H1 (cell line): Measurements from ENCODE around the gene PRKN. TPM values are rescaled to one million over a fixed set of nuclear protein-coding genes. Genes with fewer than 3 reads are reported as not detected.

Experiments used
- CTCF ChIA-PET: fragments of 300-600 bp; sonication (Branson Sonifier 250); formaldehyde crosslinking; loops from one replicate; lab custom pipeline; 2021; ENCODE audit not compliant: partially characterized antibody; lab: Charles Lee
- POLR2A ChIA-PET: fragments of 300-600 bp; sonication (Branson Sonifier 250); formaldehyde crosslinking; loops from one replicate; lab custom pipeline; 2021; ENCODE audit warnings: inconsistent platforms; ENCODE audit not compliant: partially characterized antibody; lab: Charles Lee
- DNase-seq, 2 experiments: peaks; one replicate each; pipeline versions ENCODE4 v3.0.0 to v3.0.0-alpha.2; 2010 to 2022; ENCODE audit warnings: low spot score in 2 of 2, low read depth in 1 of 2, mixed read lengths in 1 of 2
- FAIRE-seq: peaks from 2 replicates; lab custom pipeline; 2011; peaks lifted over from hg19 to GRCh38; lab: Jason Lieb, UNC
- H2AFZ ChIP-seq: 2 replicates; pipeline ENCODE4 v1.8.1; 2012; ENCODE audit warnings: low read length, inconsistent platforms
- H2AK5ac ChIP-seq: 2 replicates; pipeline ENCODE4 v1.6.1; 2013; ENCODE audit warnings: low read depth, low read length
- H2BK120ac ChIP-seq: replicated peaks from 2 replicates; pipeline ENCODE3; 2013; ENCODE audit warnings: low read depth, low read length, inconsistent platforms
- H2BK12ac ChIP-seq: 2 replicates; pipeline ENCODE4 v1.6.1; 2013; ENCODE audit warnings: low read depth, low read length
- H2BK15ac ChIP-seq: 2 replicates; pipeline ENCODE4 v1.6.1; 2013; ENCODE audit warnings: low read length
- H2BK20ac ChIP-seq: 2 replicates; pipeline ENCODE4 v1.6.1; 2013; ENCODE audit warnings: low read length
- H2BK5ac ChIP-seq: 2 replicates; pipeline ENCODE4 v1.6.1; 2013; ENCODE audit warnings: low read depth, low read length
- H3K14ac ChIP-seq: 2 replicates; pipeline ENCODE4 v1.6.1; 2013; ENCODE audit warnings: inconsistent platforms; ENCODE audit not compliant: insufficient read length
- H3K18ac ChIP-seq: 2 replicates; pipeline ENCODE4 v1.6.1; 2013; ENCODE audit warnings: low read length; ENCODE audit errors: extremely low read depth
- H3K23ac ChIP-seq: 2 replicates; pipeline ENCODE4 v1.6.1; 2013; ENCODE audit warnings: inconsistent platforms; ENCODE audit not compliant: insufficient read length
- H3K23me2 ChIP-seq: 2 replicates; pipeline ENCODE4 v1.6.1; 2013; ENCODE audit warnings: low read depth, low read length
- H3K27ac ChIP-seq: 2 replicates; pipeline ENCODE4 v1.6.1; 2011; ENCODE audit warnings: low read depth, low read length, inconsistent platforms
- H3K27me3 ChIP-seq, 4 experiments: replicated peaks in 1 of 4; 1 replicate in 1 of 4; 2 replicates in 3 of 4; pipeline versions ENCODE4 v1.6.1 to v1.8.1; 2011 to 2013; ENCODE audit warnings: low read length in 3 of 4, mild to moderate bottlenecking in 3 of 4, inconsistent platforms in 2 of 4, mixed read lengths in 2 of 4, moderate library complexity in 1 of 4; ENCODE audit not compliant: control insufficient read depth in 3 of 4, insufficient read depth in 3 of 4; ENCODE audit errors: extremely low read depth in 1 of 4
- H3K36me3 ChIP-seq, 4 experiments: 2 replicates each; pipeline versions ENCODE4 v1.6.1 to v1.8.1; 2011 to 2013; ENCODE audit warnings: mild to moderate bottlenecking in 4 of 4, low read length in 3 of 4, moderate library complexity in 2 of 4, control low read depth in 1 of 4, inconsistent platforms in 1 of 4; ENCODE audit not compliant: insufficient read depth in 4 of 4, control insufficient read depth in 2 of 4
- H3K4ac ChIP-seq: replicated peaks from 2 replicates; pipeline ENCODE3; 2013; ENCODE audit warnings: low read length, low read depth, mixed read lengths, inconsistent platforms; ENCODE audit not compliant: insufficient read length
- H3K4me1 ChIP-seq, 4 experiments: replicated peaks in 1 of 4; 1 replicate in 1 of 4; 2 replicates in 3 of 4; pipeline versions ENCODE4 v1.6.1 to v1.8.1; 2011 to 2013; ENCODE audit warnings: low read length in 3 of 4, inconsistent platforms in 2 of 4, mixed read lengths in 1 of 4; ENCODE audit not compliant: insufficient read depth in 4 of 4, control insufficient read depth in 3 of 4
- H3K4me2 ChIP-seq, 2 experiments: 2 replicates each; pipeline versions ENCODE4 v1.6.1 to v1.8.1; 2011 to 2013; ENCODE audit warnings: low read depth in 2 of 2, low read length in 2 of 2, control low read depth in 1 of 2, inconsistent platforms in 1 of 2, mild to moderate bottlenecking in 1 of 2; ENCODE audit not compliant: insufficient read depth in 1 of 2
- H3K4me3 ChIP-seq, 4 experiments: fragments of 200-600, 300-600 bp in 1 of 4; sonication (generic), shearing (Covaris generic), sonication (Bioruptor Twin) in 1 of 4; 2 replicates each; pipeline versions ENCODE4 v1.5.1 to v1.8.1; 2011 to 2016; ENCODE audit warnings: low read length in 4 of 4, low read depth in 3 of 4, control low read depth in 2 of 4, inconsistent platforms in 2 of 4, mild to moderate bottlenecking in 2 of 4, mixed read lengths in 1 of 4, moderate library complexity in 1 of 4; ENCODE audit not compliant: insufficient read depth in 2 of 4; ENCODE audit errors: extremely low read depth in 1 of 4
- H3K56ac ChIP-seq: replicated peaks from 2 replicates; pipeline ENCODE3; 2013; ENCODE audit warnings: low read depth, mild to moderate bottlenecking, mixed read lengths, low read length, inconsistent platforms; ENCODE audit not compliant: insufficient read length
- H3K79me1 ChIP-seq: 2 replicates; pipeline ENCODE4 v1.6.1; 2013; ENCODE audit warnings: low read depth, low read length, control low read depth
- H3K79me2 ChIP-seq, 2 experiments: 2 replicates each; pipeline versions ENCODE4 v1.6.1 to v1.8.1; 2012 to 2013; ENCODE audit warnings: low read length in 2 of 2, mild to moderate bottlenecking in 2 of 2, inconsistent platforms in 1 of 2; ENCODE audit not compliant: insufficient read depth in 2 of 2, control insufficient read depth in 1 of 2
- H3K9ac ChIP-seq, 4 experiments: replicated peaks in 1 of 4; 1 replicate in 1 of 4; 2 replicates in 3 of 4; pipeline versions ENCODE4 v1.6.1 to v1.8.1; 2011 to 2013; ENCODE audit warnings: low read depth in 3 of 4, low read length in 3 of 4, control low read depth in 2 of 4, mild to moderate bottlenecking in 2 of 4, moderate library complexity in 2 of 4, inconsistent platforms in 1 of 4; ENCODE audit errors: extremely low read depth in 1 of 4
- H3K9me3 ChIP-seq, 2 experiments: 2 replicates each; pipeline versions ENCODE4 v1.6.1 to v1.8.1; 2012 to 2013; ENCODE audit warnings: mild to moderate bottlenecking in 2 of 2, moderate library complexity in 2 of 2, control low read depth in 1 of 2, inconsistent platforms in 1 of 2, low read depth in 1 of 2, low read length in 1 of 2, mixed read lengths in 1 of 2; ENCODE audit not compliant: insufficient read depth in 2 of 2
- H4K20me1 ChIP-seq, 2 experiments: replicated peaks in 1 of 2; 2 replicates each; pipeline versions ENCODE3 to v1.8.1; 2011 to 2013; ENCODE audit warnings: inconsistent platforms in 2 of 2, low read length in 2 of 2, mild to moderate bottlenecking in 1 of 2; ENCODE audit not compliant: insufficient read depth in 2 of 2, control insufficient read depth in 1 of 2
- H4K5ac ChIP-seq: 2 replicates; pipeline ENCODE4 v1.6.1; 2013; ENCODE audit warnings: low read length, low read depth, mixed read lengths, inconsistent platforms; ENCODE audit not compliant: insufficient read length
- H4K8ac ChIP-seq: 2 replicates; pipeline ENCODE4 v1.8.0; 2013; ENCODE audit warnings: mild to moderate bottlenecking, moderate library complexity, low read length, inconsistent platforms; ENCODE audit not compliant: insufficient read depth; ENCODE audit errors: extremely low read depth
- H4K91ac ChIP-seq: replicated peaks from 2 replicates; pipeline ENCODE3; 2013; ENCODE audit warnings: low read length, mixed read lengths, inconsistent platforms; ENCODE audit not compliant: insufficient read length
- CTBP2 ChIP-seq: IDR thresholded peaks from 2 replicates; pipeline ENCODE4 v1.7.0; 2011; ENCODE audit warnings: borderline replicate concordance, mild to moderate bottlenecking, moderate library complexity, mixed read lengths, low read length; ENCODE audit not compliant: insufficient read depth, insufficient read length
- HDAC2 ChIP-seq, 2 experiments: fragments of 300-600 bp in 1 of 2; sonication (generic) in 1 of 2; IDR thresholded peaks; 2 replicates each; pipeline ENCODE4 v1.6.1; 2011 to 2012; ENCODE audit warnings: low read depth in 2 of 2, low read length in 2 of 2, mild to moderate bottlenecking in 2 of 2, moderate library complexity in 2 of 2, borderline replicate concordance in 1 of 2, inconsistent platforms in 1 of 2
- POLR2A ChIP-seq, 2 experiments: IDR thresholded peaks; 1 replicate in 1 of 2; 2 replicates in 1 of 2; pipeline ENCODE4 v1.6.1; 2011; ENCODE audit warnings: low read depth in 2 of 2, low read length in 2 of 2, mild to moderate bottlenecking in 2 of 2; ENCODE audit errors: control extremely low read depth in 1 of 2
- RFX5 ChIP-seq: IDR thresholded peaks from 2 replicates; pipeline ENCODE4 v1.6.1; 2011; ENCODE audit warnings: low read depth, low read length, improper control_type of control experiment, borderline replicate concordance
- SP1 ChIP-seq: IDR thresholded peaks from 2 replicates; pipeline ENCODE4 v1.6.1; 2011; ENCODE audit warnings: low read depth, low read length
- TAF7 ChIP-seq: optimal IDR thresholded peaks from 2 replicates; pipeline ENCODE3; 2011; ENCODE audit warnings: low read depth, mild to moderate bottlenecking, inconsistent platforms, low read length, moderate library complexity, borderline replicate concordance
- TCF12 ChIP-seq: IDR thresholded peaks from 2 replicates; pipeline ENCODE4 v1.6.1; 2011; ENCODE audit warnings: low read depth, mild to moderate bottlenecking, low read length
- WGBS, 2 experiments: shearing (Covaris generic) in 1 of 2; methylation state at CpG; one replicate each; pipeline versions ENCODE4 v1.1.6 to v1.1.7; 2013 to 2015; ENCODE audit warnings: low lambda C conversion rate in 2 of 2, mixed read lengths in 2 of 2, inconsistent platforms in 1 of 2, low coverage in 1 of 2, missing lambda C conversion rate in 1 of 2; ENCODE audit not compliant: insufficient replicate concordance in 2 of 2, insufficient coverage in 1 of 2, insufficient read length in 1 of 2; ENCODE audit errors: extremely low coverage in 1 of 2, missing lambda C conversion rate in 1 of 2; 5-methylcytosine and 5-hydroxymethylcytosine counted together
- polyA plus RNA-seq, 7 experiments: library from polyadenylated mRNA; depleted of rRNA in 3 of 7; stranded (reverse) in 5 of 7; unstranded in 2 of 7; fragments of >200 nt in 5 of 7; fragments of 200-250 nt in 2 of 7; gene quantifications; 1 replicate in 5 of 7; 2 replicates in 1 of 7; 4 replicates in 1 of 7; pipeline versions ENCODE4 v1.2.1 to v1.2.3, GENCODE V29; 2011 to 2013; ENCODE audit warnings: missing spikeins in 2 of 7, mixed read lengths in 2 of 7
- total RNA-seq: library from RNA; stranded (reverse); fragmentation: NEBNext Ultra II Directional; extraction: Animal tissue kit (Norgen Biotek cat#: 25700); gene quantifications from 2 replicates; pipeline ENCODE4 v1.2.1, GENCODE V29; 2021
- TF ChIP-seq, protein P1 (sequence below): IDR thresholded peaks from 2 replicates; pipeline ENCODE4 v1.6.1; 2012; ENCODE audit warnings: low read length, inconsistent platforms
- TF ChIP-seq, protein P2 (sequence below): IDR thresholded peaks from 2 replicates; pipeline ENCODE4 v1.6.1; 2011; ENCODE audit warnings: low read depth, mild to moderate bottlenecking, low read length; ENCODE audit not compliant: insufficient read depth

Gene PRKN
- total and polyA plus RNA-seq, 2 of the 8 experiments (the other 6 are each of a cell fraction or from before 2014, with no cell fraction given): 0.13 to 0.29 TPM

DNA sequence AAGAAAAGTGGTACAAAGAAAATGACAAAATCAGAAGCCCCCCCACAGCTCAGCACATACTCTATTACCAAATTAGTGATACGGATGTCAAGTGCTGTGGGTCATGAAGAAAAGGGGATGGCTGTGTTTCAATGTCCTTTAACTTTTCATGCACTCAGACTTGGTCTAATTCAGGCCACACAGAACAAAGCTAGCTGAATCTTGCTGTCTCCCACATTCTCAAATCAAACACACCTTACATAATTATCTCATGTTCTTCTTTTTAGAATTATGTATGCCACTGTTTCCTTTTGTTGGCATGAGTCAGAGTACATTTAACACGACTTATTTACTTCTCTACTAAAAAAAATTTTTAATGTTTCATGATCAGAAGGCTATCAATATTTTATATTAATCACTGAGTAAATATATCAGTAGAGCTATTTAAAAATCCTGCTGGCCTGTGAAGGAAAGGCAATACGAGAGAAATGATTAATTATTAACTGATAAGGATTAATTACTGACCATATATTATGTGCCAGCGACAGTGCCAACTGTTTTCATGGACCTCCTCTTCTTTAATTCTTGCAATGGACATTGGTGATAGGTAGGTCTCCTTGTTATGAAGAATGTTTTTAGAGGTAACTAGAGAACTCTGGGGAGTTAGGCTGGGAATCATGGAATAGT, 857.2 kb downstream of the PRKN start:
- Histone ChIP-seq H3K18ac (no peak overlapping the region), H3K4me2 (no peak overlapping the region), H3K9me3 (no peaks in the 10 kb centered on the region), H3K79me1 (no peaks in the 10 kb centered on the region), H3K79me2 (no peaks in the 10 kb centered on the region), H3K14ac (no peak overlapping the region), H3K27me3 (no peaks in the 10 kb centered on the region), H3K4ac (no peak overlapping the region), H3K9ac (no peak overlapping the region), H4K20me1 (no peaks in the 10 kb centered on the region), H3K4me1 (no peaks in the 10 kb centered on the region), H3K4me3 (no peak overlapping the region), H3K23ac (no peak overlapping the region), H2BK5ac (no peak overlapping the region), H2BK120ac (no peak overlapping the region), H4K8ac (no peak overlapping the region), H2BK12ac (no peak overlapping the region), H3K36me3 (no peaks in the 10 kb centered on the region), H2AFZ (no peak overlapping the region), H3K23me2 (no peaks in the 10 kb centered on the region), H3K56ac (no peak overlapping the region), H2AK5ac (no peak overlapping the region), H2BK15ac (no peak overlapping the region), H2BK20ac (no peak overlapping the region), H4K91ac (no peak overlapping the region), H3K27ac (no peak overlapping the region), H4K5ac (no peak overlapping the region)
- FAIRE-seq (no peak), DNase-seq (no peak)
- ChIA-PET CTCF (interaction anchor here (0.6 to 1.1 kb wide), 3 partner anchors 39 to 110 kb away, joined by 3 read pairs; no protein-coding TSS in a partner anchor), POLR2A (no interaction called here)
- TF ChIP-seq SP1: no peak
- no peak for TF ChIP-seq HDAC2 (IDR thresholded peaks at IDR 0.05; ENCODE audit: borderline replicate concordance in 1 of 2, low read depth in 2 of 2, low read length in 2 of 2)
- TF ChIP-seq CTBP2: no peak
- no peak for TF ChIP-seq RFX5
- TF ChIP-seq, protein P1, sequence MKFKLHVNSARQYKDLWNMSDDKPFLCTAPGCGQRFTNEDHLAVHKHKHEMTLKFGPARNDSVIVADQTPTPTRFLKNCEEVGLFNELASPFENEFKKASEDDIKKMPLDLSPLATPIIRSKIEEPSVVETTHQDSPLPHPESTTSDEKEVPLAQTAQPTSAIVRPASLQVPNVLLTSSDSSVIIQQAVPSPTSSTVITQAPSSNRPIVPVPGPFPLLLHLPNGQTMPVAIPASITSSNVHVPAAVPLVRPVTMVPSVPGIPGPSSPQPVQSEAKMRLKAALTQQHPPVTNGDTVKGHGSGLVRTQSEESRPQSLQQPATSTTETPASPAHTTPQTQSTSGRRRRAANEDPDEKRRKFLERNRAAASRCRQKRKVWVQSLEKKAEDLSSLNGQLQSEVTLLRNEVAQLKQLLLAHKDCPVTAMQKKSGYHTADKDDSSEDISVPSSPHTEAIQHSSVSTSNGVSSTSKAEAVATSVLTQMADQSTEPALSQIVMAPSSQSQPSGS: no peak
- TF ChIP-seq TAF7: no peak
- TF ChIP-seq, protein P2, sequence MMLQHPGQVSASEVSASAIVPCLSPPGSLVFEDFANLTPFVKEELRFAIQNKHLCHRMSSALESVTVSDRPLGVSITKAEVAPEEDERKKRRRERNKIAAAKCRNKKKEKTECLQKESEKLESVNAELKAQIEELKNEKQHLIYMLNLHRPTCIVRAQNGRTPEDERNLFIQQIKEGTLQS: no peak
- TF ChIP-seq TCF12: no peak
- TF ChIP-seq POLR2A (IDR thresholded peaks at IDR 0.05; ENCODE audit: control extremely low read depth in 1 of 2, low read depth in 2 of 2, low read length in 2 of 2): no peak
- 94% methylated on average over 4 of the region's 4 CpGs; no CpG with 5 or more reads in 1 of the 2 experiments for WGBS, 2 experiments
